ENCODE data around the gene NUP153.
"Not testable (repeated sequence)": the region's sequence is repeated elsewhere in the genome, so short reads cannot be mapped to it uniquely, and the experiment has no call there.

DNA sequence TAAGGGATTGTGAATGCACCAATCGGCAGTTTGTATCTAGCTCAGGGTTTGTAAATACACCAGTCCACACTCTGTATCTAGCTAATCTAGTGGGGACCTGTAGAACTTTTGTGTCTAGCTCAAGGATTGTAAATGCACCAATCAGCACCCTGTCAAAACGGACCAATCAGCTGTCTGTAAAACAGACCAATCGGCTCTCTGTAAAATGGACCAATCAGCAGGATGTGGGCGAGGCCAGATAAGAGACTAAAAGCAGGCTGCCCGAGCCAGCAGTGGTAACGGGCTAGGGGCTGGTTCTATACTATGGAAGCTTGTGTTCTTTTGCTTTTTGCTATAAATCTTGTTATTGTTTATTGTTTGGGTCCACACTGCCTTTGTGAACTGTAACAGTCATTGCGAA is 125.4 kb downstream of the NUP153 start:
- TF ChIP-seq, protein P1, sequence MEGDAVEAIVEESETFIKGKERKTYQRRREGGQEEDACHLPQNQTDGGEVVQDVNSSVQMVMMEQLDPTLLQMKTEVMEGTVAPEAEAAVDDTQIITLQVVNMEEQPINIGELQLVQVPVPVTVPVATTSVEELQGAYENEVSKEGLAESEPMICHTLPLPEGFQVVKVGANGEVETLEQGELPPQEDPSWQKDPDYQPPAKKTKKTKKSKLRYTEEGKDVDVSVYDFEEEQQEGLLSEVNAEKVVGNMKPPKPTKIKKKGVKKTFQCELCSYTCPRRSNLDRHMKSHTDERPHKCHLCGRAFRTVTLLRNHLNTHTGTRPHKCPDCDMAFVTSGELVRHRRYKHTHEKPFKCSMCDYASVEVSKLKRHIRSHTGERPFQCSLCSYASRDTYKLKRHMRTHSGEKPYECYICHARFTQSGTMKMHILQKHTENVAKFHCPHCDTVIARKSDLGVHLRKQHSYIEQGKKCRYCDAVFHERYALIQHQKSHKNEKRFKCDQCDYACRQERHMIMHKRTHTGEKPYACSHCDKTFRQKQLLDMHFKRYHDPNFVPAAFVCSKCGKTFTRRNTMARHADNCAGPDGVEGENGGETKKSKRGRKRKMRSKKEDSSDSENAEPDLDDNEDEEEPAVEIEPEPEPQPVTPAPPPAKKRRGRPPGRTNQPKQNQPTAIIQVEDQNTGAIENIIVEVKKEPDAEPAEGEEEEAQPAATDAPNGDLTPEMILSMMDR (conservative IDR thresholded peaks at IDR 0.05; ENCODE audit: low read length) = not testable (repeated sequence)
- not testable (repeated sequence) for TF ChIP-seq EZH2phosphoT487 (IDR thresholded peaks at IDR 0.05; ENCODE audit: borderline replicate concordance)
